DOHH2 (cell line): ENCODE measurements around the gene NALCN.

ENCODE experiments used
- H3F3A ChIP-seq: fragments of 200-600 bp; sonication (generic), shearing (Covaris generic); 2 replicates; pipeline ENCODE4 v1.6.0; 2016; ENCODE audit warnings: antibody characterized with exemption, mild to moderate bottlenecking; ENCODE audit not compliant: control insufficient read depth, insufficient read depth
- H3K27ac ChIP-seq: fragments of 200-600 bp; sonication (generic); 2 replicates; pipeline ENCODE4 v1.5.1; 2014; ENCODE audit warnings: low read depth, mild to moderate bottlenecking, low read length, moderate library complexity
- H3K27me3 ChIP-seq: fragments of 200-600 bp; sonication (generic); 2 replicates; pipeline ENCODE4 v1.6.1; 2014; ENCODE audit warnings: mild to moderate bottlenecking, low read length, mixed read lengths; ENCODE audit not compliant: control insufficient read depth
- H3K36me3 ChIP-seq: fragments of 200-600 bp; sonication (generic); 2 replicates; pipeline ENCODE4 v1.6.1; 2014; ENCODE audit warnings: mild to moderate bottlenecking, low read length, moderate library complexity, mixed read lengths; ENCODE audit not compliant: control insufficient read depth
- H3K4me1 ChIP-seq: fragments of 200-600 bp; sonication (generic); 2 replicates; pipeline ENCODE4 v1.6.1; 2014; ENCODE audit warnings: mild to moderate bottlenecking, low read length, mixed read lengths; ENCODE audit not compliant: control insufficient read depth
- H3K4me2 ChIP-seq: fragments of 200-600 bp; sonication (generic); 2 replicates; pipeline ENCODE4 v1.6.0; 2014; ENCODE audit warnings: mild to moderate bottlenecking, low read length, moderate library complexity
- H3K4me3 ChIP-seq: fragments of 200-600 bp; sonication (generic); 2 replicates; pipeline ENCODE4 v1.5.1; 2014; ENCODE audit warnings: mild to moderate bottlenecking, low read length, mixed read lengths
- H3K79me2 ChIP-seq: fragments of 200-600 bp; sonication (generic); 2 replicates; pipeline ENCODE4 v1.6.1; 2014; ENCODE audit warnings: mild to moderate bottlenecking, low read length, mixed read lengths; ENCODE audit not compliant: control insufficient read depth
- H3K9me2 ChIP-seq: fragments of 200-600 bp; sonication (generic); replicated peaks from 2 replicates; pipeline ENCODE4 v1.6.1; 2014; ENCODE audit warnings: mild to moderate bottlenecking, low read length, mixed read lengths; ENCODE audit not compliant: control insufficient read depth
- H3K9me3 ChIP-seq: fragments of 200-600 bp; sonication (generic); 2 replicates; pipeline ENCODE4 v1.6.1; 2014; ENCODE audit warnings: antibody characterized with exemption, low read length, mixed read lengths; ENCODE audit not compliant: control insufficient read depth, insufficient read depth
- H4K20me1 ChIP-seq: fragments of 200-600 bp; sonication (generic); 2 replicates; pipeline ENCODE4 v1.6.0; 2014; ENCODE audit warnings: low read depth, mild to moderate bottlenecking, antibody characterized with exemption, low read length, moderate library complexity; ENCODE audit not compliant: control insufficient read depth, insufficient read depth
- EZH2phosphoT487 ChIP-seq: fragments of 200-600 bp; sonication (generic); IDR thresholded peaks from 2 replicates; pipeline ENCODE4 v1.6.1; 2017; ENCODE audit warnings: borderline replicate concordance, mild to moderate bottlenecking, antibody characterized with exemption, low read length, moderate library complexity, mixed read lengths
- TF ChIP-seq, protein P1 (sequence below): fragments of 200-600 bp; sonication (generic); IDR thresholded peaks from one replicate; pipeline ENCODE4 v1.5.1; 2014; ENCODE audit warnings: antibody characterized with exemption, mild to moderate bottlenecking, low read depth, low read length; ENCODE audit not compliant: poor library complexity, severe bottlenecking

The NALCN gene

DNA sequence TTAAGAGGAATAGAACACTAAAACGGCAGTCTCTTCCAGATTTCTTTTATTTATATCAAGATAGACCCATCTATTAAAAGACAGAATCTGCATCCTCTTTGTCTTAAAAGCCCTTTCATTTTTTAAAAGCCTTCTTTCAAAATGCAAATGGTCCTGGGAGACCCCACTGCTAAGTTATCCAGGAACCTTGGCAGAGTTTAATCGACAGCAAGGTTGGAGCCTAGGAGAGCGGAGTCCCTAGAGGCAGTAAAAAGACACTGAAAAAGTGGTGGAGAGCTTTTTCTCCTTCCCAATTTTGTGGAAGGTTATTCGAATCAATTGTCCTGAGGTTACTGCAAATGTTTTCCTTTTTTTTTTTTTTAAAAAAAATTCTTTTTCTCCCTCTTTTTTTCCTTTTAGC, 294.7 kb downstream of the NALCN start:
- no peaks in the 10 kb centered on the region for H3F3A ChIP-seq
- no peaks in the 10 kb centered on the region for H3K79me2 ChIP-seq
- TF ChIP-seq, protein P1, sequence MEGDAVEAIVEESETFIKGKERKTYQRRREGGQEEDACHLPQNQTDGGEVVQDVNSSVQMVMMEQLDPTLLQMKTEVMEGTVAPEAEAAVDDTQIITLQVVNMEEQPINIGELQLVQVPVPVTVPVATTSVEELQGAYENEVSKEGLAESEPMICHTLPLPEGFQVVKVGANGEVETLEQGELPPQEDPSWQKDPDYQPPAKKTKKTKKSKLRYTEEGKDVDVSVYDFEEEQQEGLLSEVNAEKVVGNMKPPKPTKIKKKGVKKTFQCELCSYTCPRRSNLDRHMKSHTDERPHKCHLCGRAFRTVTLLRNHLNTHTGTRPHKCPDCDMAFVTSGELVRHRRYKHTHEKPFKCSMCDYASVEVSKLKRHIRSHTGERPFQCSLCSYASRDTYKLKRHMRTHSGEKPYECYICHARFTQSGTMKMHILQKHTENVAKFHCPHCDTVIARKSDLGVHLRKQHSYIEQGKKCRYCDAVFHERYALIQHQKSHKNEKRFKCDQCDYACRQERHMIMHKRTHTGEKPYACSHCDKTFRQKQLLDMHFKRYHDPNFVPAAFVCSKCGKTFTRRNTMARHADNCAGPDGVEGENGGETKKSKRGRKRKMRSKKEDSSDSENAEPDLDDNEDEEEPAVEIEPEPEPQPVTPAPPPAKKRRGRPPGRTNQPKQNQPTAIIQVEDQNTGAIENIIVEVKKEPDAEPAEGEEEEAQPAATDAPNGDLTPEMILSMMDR = no peak
- TF ChIP-seq EZH2phosphoT487 = no peak
- no peak overlapping the region for H3K27ac ChIP-seq
- no peak overlapping the region for H3K4me2 ChIP-seq
- no peaks in the 10 kb centered on the region for H3K9me2 ChIP-seq
- no peaks in the 10 kb centered on the region for H3K4me1 ChIP-seq
- H3K4me3 ChIP-seq = no peak overlapping the region
- H3K9me3 ChIP-seq = no peaks in the 10 kb centered on the region
- no peaks in the 10 kb centered on the region for H3K36me3 ChIP-seq
- H3K27me3 ChIP-seq = 0 out of 2 replicates have a peak, but pooled peaks cover 3% of the 10 kb centered on the region
- no peaks in the 10 kb centered on the region for H4K20me1 ChIP-seq

DNA sequence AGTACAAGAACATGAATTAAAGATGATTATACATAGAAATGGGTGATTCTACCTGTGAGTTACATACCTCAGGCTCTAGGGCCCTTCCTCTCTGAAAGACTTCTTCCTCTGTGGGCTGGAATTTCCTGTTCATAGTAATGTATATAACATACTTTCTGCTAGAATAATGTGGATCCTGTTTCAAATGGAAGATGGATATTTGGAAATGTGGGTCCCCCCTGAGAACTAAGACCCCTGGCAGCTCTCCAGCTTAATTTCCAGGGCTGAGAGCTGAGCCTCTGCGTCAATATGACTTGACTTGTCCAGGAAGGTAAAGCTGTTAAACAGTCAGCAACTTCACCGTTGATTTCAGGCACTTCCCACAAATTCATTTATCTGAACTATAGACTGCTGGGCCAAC, 296.3 kb downstream of the NALCN start:
- no peak overlapping the region for H3K27ac ChIP-seq
- H4K20me1 ChIP-seq = no peaks in the 10 kb centered on the region
- TF ChIP-seq, protein P1 = no peak
- TF ChIP-seq EZH2phosphoT487 = no peak
- H3K4me1 ChIP-seq = no peaks in the 10 kb centered on the region
- H3K9me2 ChIP-seq = no peaks in the 10 kb centered on the region
- H3K27me3 ChIP-seq = 0 out of 2 replicates have a peak, but pooled peaks cover 3% of the 10 kb centered on the region
- no peaks in the 10 kb centered on the region for H3K79me2 ChIP-seq
- H3K9me3 ChIP-seq = no peaks in the 10 kb centered on the region
- no peaks in the 10 kb centered on the region for H3F3A ChIP-seq
- no peak overlapping the region for H3K4me3 ChIP-seq
- no peak overlapping the region for H3K4me2 ChIP-seq
- no peaks in the 10 kb centered on the region for H3K36me3 ChIP-seq

DNA sequence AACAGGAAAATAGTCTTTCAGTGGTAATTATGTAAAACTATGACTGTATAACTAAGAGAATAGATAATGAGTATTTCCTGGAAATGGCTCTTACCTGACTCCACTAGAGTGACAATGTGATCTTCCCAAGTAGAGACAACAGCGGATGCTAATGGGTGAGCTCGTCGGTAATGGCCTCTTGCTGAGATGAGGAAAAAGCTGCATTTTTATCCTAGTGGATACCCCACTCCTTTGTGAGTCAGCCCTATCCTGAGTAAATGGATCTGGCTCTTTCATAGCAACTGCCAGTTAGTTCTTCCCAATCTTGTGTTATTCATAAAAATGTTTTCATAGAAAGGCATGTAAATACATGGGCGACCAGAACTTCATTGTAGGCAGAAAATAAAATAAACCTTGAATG, 299.5 kb downstream of the NALCN start:
- Histone ChIP-seq H3K36me3 (no peaks in the 10 kb centered on the region), H3K79me2 (no peaks in the 10 kb centered on the region), H3K4me1 (no peaks in the 10 kb centered on the region), H3K4me2 (no peak overlapping the region), H3K27ac (no peak overlapping the region), H3K9me2 (no peaks in the 10 kb centered on the region), H4K20me1 (no peaks in the 10 kb centered on the region), H3F3A (no peaks in the 10 kb centered on the region), H3K27me3 (0 out of 2 replicates have a peak, but pooled peaks cover 3% of the 10 kb centered on the region), H3K4me3 (no peak overlapping the region), H3K9me3 (no peaks in the 10 kb centered on the region)
- TF ChIP-seq, protein P1 = no peak

DNA sequence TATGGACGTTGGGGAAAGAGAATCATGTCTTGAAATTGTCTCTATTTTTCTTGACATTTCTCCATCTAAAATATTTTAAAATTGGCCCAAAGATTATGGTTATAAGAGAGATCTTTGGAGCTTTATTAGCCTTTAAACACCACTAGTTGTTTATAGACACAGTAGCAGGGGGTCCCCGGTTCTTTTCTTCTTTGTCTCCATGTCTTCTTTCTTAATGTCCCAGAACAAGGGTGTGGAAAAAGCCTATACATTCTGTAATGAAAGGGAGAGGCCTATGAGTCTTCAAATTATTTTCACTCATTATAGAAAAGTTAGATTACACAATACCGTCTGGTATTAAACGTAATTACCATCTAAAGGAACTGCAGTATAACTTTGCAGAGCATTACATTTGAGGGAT, 300.0 kb downstream of the NALCN start:
- Histone ChIP-seq H3K27me3 (0 out of 2 replicates have a peak, but pooled peaks cover 3% of the 10 kb centered on the region), H3F3A (no peaks in the 10 kb centered on the region), H3K4me1 (no peaks in the 10 kb centered on the region), H3K4me2 (no peak overlapping the region), H4K20me1 (no peaks in the 10 kb centered on the region), H3K27ac (no peak overlapping the region), H3K4me3 (no peak overlapping the region), H3K79me2 (no peaks in the 10 kb centered on the region), H3K9me2 (no peaks in the 10 kb centered on the region), H3K36me3 (no peaks in the 10 kb centered on the region), H3K9me3 (no peaks in the 10 kb centered on the region)
- TF ChIP-seq, protein P1 = no peak
- TF ChIP-seq EZH2phosphoT487 = no peak
